Measurements from ENCODE around the gene EZH1. TPM values are rescaled to one million over a fixed set of nuclear protein-coding genes. Genes with fewer than 3 reads are reported as not detected.

The EZH1 gene
- total RNA-seq, 1 experiment from 2014 or later: 22.4 TPM

DNA sequence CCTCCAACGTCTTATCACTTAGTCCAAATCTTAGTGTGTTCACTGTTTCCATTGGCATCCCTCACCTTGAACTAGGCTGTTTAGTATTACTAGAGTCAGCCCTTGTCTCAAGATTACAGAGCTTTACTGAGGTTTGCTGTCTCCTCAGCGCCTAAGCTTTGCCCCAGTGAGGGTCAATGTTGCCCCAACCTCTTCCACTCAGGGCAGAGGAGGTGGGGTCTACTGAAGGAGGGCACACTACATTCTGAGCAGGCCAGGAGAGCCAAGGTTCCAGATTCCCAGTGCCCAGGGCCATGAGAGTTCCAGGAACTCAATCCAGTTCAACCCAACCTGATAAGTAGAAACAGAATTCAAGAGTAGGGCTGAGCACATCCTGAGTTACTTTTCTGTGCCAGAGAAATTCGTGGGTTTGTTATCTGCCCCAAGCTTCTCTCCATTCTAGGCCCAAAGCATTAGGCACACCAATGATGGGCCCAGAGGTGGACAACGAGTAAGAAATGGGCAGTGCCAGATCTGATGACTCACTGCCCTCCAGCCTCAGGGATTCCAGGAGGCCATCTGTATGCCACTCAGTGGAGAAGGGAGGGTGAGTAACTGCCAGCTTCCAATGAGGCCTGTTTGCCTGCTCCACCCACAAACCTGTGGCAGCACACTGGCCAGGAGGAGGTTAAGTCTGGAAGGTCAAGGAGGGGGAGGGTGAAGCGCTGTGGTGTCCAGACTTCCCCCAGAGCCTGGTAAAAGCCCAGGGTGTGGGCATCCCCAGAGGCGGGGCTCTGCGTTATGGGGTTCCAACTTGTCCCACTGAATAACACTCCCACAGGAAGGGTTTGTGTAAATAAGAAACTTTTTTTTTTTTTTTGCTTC is 77.5 kb downstream of the EZH1 start:
- no peak for ATAC-seq
- CTCF ChIA-PET: interaction anchor here (0.9 to 4.9 kb wide), 6 partner anchors 12 to 96 kb away, joined by 3 to 58 read pairs (median 14); partner anchors contain the start of genes CCR10, PSMC3IP, RETREG3 and TUBG1
- Mint-ChIP-seq H3K27ac (peak overlapping the region; percentile 53; the same call in 1 of the 2 replicates), H3K27me3 (ENCODE audit: low read depth) (peaks cover 3% of the 10 kb centered on the region), H3K9me3 (no peaks in the 10 kb centered on the region), H3K36me3 (peaks cover 40% of the 10 kb centered on the region), H3K4me3 (no peak overlapping the region), H3K4me1 (peaks cover 29% of the 10 kb centered on the region)
- POLR2A ChIA-PET: interaction anchor here (0.6 to 3.8 kb wide), 3 partner anchors 12 to 89 kb away, joined by 3 to 13 read pairs (median 3); no protein-coding TSS in a partner anchor
- TF ChIP-seq CREM (CRISPR knock-in tag; IDR thresholded peaks at IDR 0.05): no peak
- TF ChIP-seq, protein P1, sequence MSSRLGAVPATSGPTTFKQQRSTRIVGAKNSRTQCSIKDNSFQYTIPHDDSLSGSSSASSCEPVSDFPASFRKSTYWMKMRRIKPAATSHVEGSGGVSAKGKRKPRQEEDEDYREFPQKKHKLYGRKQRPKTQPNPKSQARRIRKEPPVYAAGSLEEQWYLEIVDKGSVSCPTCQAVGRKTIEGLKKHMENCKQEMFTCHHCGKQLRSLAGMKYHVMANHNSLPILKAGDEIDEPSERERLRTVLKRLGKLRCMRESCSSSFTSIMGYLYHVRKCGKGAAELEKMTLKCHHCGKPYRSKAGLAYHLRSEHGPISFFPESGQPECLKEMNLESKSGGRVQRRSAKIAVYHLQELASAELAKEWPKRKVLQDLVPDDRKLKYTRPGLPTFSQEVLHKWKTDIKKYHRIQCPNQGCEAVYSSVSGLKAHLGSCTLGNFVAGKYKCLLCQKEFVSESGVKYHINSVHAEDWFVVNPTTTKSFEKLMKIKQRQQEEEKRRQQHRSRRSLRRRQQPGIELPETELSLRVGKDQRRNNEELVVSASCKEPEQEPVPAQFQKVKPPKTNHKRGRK (CRISPR knock-in tag; IDR thresholded peaks at IDR 0.05; ENCODE audit: borderline replicate concordance): no peak
- TF ChIP-seq, protein P2, sequence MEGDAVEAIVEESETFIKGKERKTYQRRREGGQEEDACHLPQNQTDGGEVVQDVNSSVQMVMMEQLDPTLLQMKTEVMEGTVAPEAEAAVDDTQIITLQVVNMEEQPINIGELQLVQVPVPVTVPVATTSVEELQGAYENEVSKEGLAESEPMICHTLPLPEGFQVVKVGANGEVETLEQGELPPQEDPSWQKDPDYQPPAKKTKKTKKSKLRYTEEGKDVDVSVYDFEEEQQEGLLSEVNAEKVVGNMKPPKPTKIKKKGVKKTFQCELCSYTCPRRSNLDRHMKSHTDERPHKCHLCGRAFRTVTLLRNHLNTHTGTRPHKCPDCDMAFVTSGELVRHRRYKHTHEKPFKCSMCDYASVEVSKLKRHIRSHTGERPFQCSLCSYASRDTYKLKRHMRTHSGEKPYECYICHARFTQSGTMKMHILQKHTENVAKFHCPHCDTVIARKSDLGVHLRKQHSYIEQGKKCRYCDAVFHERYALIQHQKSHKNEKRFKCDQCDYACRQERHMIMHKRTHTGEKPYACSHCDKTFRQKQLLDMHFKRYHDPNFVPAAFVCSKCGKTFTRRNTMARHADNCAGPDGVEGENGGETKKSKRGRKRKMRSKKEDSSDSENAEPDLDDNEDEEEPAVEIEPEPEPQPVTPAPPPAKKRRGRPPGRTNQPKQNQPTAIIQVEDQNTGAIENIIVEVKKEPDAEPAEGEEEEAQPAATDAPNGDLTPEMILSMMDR (IDR thresholded peaks at IDR 0.05): no peak
- no peak for TF ChIP-seq RELA (CRISPR knock-in tag; IDR thresholded peaks at IDR 0.05; ENCODE audit: borderline replicate concordance)
- TF ChIP-seq TEAD1 (CRISPR knock-in tag; IDR thresholded peaks at IDR 0.05): no peak
- TF ChIP-seq OVOL2 (CRISPR knock-in tag; IDR thresholded peaks at IDR 0.05; ENCODE audit: borderline replicate concordance): no peak
- no peak for TF ChIP-seq ZNF263 (CRISPR knock-in tag; IDR thresholded peaks at IDR 0.05; ENCODE audit: low read depth)
- TF ChIP-seq, protein P3, sequence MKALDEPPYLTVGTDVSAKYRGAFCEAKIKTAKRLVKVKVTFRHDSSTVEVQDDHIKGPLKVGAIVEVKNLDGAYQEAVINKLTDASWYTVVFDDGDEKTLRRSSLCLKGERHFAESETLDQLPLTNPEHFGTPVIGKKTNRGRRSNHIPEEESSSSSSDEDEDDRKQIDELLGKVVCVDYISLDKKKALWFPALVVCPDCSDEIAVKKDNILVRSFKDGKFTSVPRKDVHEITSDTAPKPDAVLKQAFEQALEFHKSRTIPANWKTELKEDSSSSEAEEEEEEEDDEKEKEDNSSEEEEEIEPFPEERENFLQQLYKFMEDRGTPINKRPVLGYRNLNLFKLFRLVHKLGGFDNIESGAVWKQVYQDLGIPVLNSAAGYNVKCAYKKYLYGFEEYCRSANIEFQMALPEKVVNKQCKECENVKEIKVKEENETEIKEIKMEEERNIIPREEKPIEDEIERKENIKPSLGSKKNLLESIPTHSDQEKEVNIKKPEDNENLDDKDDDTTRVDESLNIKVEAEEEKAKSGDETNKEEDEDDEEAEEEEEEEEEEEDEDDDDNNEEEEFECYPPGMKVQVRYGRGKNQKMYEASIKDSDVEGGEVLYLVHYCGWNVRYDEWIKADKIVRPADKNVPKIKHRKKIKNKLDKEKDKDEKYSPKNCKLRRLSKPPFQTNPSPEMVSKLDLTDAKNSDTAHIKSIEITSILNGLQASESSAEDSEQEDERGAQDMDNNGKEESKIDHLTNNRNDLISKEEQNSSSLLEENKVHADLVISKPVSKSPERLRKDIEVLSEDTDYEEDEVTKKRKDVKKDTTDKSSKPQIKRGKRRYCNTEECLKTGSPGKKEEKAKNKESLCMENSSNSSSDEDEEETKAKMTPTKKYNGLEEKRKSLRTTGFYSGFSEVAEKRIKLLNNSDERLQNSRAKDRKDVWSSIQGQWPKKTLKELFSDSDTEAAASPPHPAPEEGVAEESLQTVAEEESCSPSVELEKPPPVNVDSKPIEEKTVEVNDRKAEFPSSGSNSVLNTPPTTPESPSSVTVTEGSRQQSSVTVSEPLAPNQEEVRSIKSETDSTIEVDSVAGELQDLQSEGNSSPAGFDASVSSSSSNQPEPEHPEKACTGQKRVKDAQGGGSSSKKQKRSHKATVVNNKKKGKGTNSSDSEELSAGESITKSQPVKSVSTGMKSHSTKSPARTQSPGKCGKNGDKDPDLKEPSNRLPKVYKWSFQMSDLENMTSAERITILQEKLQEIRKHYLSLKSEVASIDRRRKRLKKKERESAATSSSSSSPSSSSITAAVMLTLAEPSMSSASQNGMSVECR (CRISPR knock-in tag; IDR thresholded peaks at IDR 0.05; ENCODE audit: borderline replicate concordance): no peak
- no peak for TF ChIP-seq IRF2 (CRISPR knock-in tag; IDR thresholded peaks at IDR 0.05; ENCODE audit: borderline replicate concordance, low read depth)
- TF ChIP-seq, protein P4, sequence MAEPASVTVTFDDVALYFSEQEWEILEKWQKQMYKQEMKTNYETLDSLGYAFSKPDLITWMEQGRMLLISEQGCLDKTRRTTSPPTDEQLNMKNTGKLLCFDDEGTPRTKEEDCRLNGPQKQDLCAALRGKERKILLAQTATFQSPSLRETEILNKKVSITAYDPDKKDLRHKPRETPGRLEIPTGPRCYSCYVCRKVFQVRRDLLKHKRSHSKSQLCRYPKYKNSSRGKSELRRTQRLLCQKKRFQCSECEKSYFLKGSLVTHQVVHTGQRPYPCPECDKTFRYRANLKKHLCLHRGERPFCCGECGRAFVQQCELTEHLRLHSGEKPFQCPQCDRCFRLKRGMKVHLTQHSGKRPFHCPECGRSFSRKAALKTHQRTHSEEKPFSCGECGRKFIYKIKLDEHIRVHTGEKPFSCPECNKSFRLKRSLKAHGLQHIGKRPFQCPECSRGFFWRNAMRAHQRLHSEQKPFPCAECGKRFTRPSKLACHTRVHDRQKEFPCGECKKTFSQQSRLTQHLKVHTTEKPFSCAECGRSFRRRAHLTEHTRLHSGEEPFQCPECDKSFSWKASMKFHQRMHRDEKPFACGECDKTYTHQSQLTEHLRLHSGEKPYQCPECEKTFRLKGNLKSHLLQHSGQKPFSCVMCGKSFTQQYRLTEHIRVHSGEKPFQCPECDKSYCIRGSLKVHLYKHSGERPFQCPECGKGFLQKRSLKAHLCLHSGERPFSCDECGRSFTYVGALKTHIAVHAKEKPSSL (CRISPR knock-in tag; conservative IDR thresholded peaks at IDR 0.05): no peak
- TF ChIP-seq CREB1 (CRISPR knock-in tag; IDR thresholded peaks at IDR 0.05): no peak
- TF ChIP-seq ZNF396 (CRISPR knock-in tag; IDR thresholded peaks at IDR 0.05; ENCODE audit: borderline replicate concordance): no peak
- TF ChIP-seq, protein P5, sequence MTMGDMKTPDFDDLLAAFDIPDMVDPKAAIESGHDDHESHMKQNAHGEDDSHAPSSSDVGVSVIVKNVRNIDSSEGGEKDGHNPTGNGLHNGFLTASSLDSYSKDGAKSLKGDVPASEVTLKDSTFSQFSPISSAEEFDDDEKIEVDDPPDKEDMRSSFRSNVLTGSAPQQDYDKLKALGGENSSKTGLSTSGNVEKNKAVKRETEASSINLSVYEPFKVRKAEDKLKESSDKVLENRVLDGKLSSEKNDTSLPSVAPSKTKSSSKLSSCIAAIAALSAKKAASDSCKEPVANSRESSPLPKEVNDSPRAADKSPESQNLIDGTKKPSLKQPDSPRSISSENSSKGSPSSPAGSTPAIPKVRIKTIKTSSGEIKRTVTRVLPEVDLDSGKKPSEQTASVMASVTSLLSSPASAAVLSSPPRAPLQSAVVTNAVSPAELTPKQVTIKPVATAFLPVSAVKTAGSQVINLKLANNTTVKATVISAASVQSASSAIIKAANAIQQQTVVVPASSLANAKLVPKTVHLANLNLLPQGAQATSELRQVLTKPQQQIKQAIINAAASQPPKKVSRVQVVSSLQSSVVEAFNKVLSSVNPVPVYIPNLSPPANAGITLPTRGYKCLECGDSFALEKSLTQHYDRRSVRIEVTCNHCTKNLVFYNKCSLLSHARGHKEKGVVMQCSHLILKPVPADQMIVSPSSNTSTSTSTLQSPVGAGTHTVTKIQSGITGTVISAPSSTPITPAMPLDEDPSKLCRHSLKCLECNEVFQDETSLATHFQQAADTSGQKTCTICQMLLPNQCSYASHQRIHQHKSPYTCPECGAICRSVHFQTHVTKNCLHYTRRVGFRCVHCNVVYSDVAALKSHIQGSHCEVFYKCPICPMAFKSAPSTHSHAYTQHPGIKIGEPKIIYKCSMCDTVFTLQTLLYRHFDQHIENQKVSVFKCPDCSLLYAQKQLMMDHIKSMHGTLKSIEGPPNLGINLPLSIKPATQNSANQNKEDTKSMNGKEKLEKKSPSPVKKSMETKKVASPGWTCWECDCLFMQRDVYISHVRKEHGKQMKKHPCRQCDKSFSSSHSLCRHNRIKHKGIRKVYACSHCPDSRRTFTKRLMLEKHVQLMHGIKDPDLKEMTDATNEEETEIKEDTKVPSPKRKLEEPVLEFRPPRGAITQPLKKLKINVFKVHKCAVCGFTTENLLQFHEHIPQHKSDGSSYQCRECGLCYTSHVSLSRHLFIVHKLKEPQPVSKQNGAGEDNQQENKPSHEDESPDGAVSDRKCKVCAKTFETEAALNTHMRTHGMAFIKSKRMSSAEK (CRISPR knock-in tag; IDR thresholded peaks at IDR 0.05; ENCODE audit: borderline replicate concordance): no peak
- TF ChIP-seq GRHL2 (CRISPR knock-in tag; IDR thresholded peaks at IDR 0.05; ENCODE audit: insufficient replicate concordance, severe bottlenecking): no peak
- no peak for TF ChIP-seq TCF7 (CRISPR knock-in tag; IDR thresholded peaks at IDR 0.05; ENCODE audit: low read depth)
- no peak for TF ChIP-seq NFYB (CRISPR knock-in tag; conservative IDR thresholded peaks at IDR 0.05; ENCODE audit: low read depth)
- no peak for TF ChIP-seq MYBL2 (CRISPR knock-in tag; IDR thresholded peaks at IDR 0.05)
- TF ChIP-seq, protein P6, sequence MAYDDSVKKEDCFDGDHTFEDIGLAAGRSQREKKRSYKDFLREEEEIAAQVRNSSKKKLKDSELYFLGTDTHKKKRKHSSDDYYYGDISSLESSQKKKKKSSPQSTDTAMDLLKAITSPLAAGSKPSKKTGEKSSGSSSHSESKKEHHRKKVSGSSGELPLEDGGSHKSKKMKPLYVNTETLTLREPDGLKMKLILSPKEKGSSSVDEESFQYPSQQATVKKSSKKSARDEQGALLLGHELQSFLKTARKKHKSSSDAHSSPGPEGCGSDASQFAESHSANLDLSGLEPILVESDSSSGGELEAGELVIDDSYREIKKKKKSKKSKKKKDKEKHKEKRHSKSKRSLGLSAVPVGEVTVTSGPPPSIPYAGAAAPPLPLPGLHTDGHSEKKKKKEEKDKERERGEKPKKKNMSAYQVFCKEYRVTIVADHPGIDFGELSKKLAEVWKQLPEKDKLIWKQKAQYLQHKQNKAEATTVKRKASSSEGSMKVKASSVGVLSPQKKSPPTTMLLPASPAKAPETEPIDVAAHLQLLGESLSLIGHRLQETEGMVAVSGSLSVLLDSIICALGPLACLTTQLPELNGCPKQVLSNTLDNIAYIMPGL (CRISPR knock-in tag; IDR thresholded peaks at IDR 0.05): no peak
- TF ChIP-seq PRRX2 (CRISPR knock-in tag; IDR thresholded peaks at IDR 0.05): no peak
- DNase-seq (ENCODE audit: low spot score): no peak

All from WTC11 (cell line).